AG04450 (cell line): ENCODE results near the gene NFIA. TPM values are rescaled to one million over a fixed set of nuclear protein-coding genes. Genes with fewer than 3 reads are reported as not detected.
"Not testable (repeated sequence)": the region's sequence is repeated elsewhere in the genome, so short reads cannot be mapped to it uniquely, and the experiment has no call there.

Source experiments
- CTCF ChIA-PET: fragments of 300-600, 350-600 bp; formaldehyde crosslinking; extraction: SDS; loops from one replicate; lab custom pipeline; 2022; ENCODE audit warnings: antibody characterized with exemption, inconsistent platforms; lab: Charles Lee
- POLR2A ChIA-PET: fragments of 350-600 bp; formaldehyde crosslinking; extraction: SDS; loops from one replicate; lab custom pipeline; 2021; ENCODE audit warnings: antibody characterized with exemption, inconsistent platforms; lab: Yijun Ruan, JAX
- DNase-seq: peaks from one replicate; pipeline ENCODE4 v3.0.0-alpha.2; 2011; ENCODE audit warnings: low read depth, low spot score
- H3K27ac ChIP-seq: one replicate; pipeline ENCODE4 v1.5.1; 2012; ENCODE audit warnings: low read depth, low read length, control low read depth
- H3K27me3 ChIP-seq: one replicate; pipeline ENCODE4 v1.6.0; 2012; ENCODE audit warnings: low read length; ENCODE audit not compliant: control insufficient read depth, insufficient read depth
- H3K4me3 ChIP-seq: 2 replicates; pipeline ENCODE4 v1.5.1; 2011; ENCODE audit warnings: mild to moderate bottlenecking, low read depth, low read length, control low read depth
- H3K9me3 ChIP-seq: 2 replicates; pipeline ENCODE4 v1.5.1; 2012; ENCODE audit warnings: low read length; ENCODE audit not compliant: control insufficient read depth, insufficient read depth
- CTCF ChIP-seq: IDR thresholded peaks from 2 replicates; pipeline ENCODE4 v1.5.1; 2011; ENCODE audit warnings: low read depth, low read length, control low read depth, inconsistent platforms
- polyA plus RNA-seq: library from polyadenylated mRNA; depleted of rRNA; stranded (reverse); fragments of >200 nt; gene quantifications from 2 replicates; pipeline ENCODE4 v1.2.3, GENCODE V29; 2011

The NFIA gene
- polyA plus RNA-seq, 1 experiment, result 3.9 TPM

- peaks cover 3% of the 10 kb centered on the region for H3K9me3 ChIP-seq
- no peak for TF ChIP-seq CTCF
- no peak for DNase-seq
- peaks cover 34% of the 10 kb centered on the region for H3K27me3 ChIP-seq
- ChIA-PET POLR2A (interaction anchor here (0.7 kb wide), 1 partner anchor 174 kb away, joined by 3 read pairs; no protein-coding TSS in a partner anchor), CTCF (interaction anchor here (0.6 to 1.5 kb wide), 2 partner anchors 14 to 22 kb away, joined by 4 to 8 read pairs; no protein-coding TSS in a partner anchor)
- H3K4me3 ChIP-seq, result peak overlapping the region; percentile 67
- H3K27ac ChIP-seq, result no peak overlapping the region
These were observed 25.6 kb upstream of the NFIA start for GRCh38 chr1:61056573-61057439.

GRCh38 chr1:61058483-61059245 is 23.7 kb upstream of the NFIA start:
- TF ChIP-seq CTCF, result no peak
- H3K27ac ChIP-seq, result no peak overlapping the region
- ChIA-PET POLR2A (interaction anchor here (0.9 kb wide), 1 partner anchor 19 kb away, joined by 5 read pairs; no protein-coding TSS in a partner anchor), CTCF (interaction anchor here (0.6 to 3.7 kb wide), 7 partner anchors 9 to 640 kb away, joined by 3 to 34 read pairs (median 4); no protein-coding TSS in a partner anchor)
- H3K9me3 ChIP-seq, result no peaks in the 10 kb centered on the region
- peaks cover 15% of the 10 kb centered on the region for H3K27me3 ChIP-seq
- H3K4me3 ChIP-seq, result no peak overlapping the region
- DNase-seq, result no peak

- H3K27ac ChIP-seq, POLR2A ChIA-PET, H3K27me3 ChIP-seq, DNase-seq, H3K4me3 ChIP-seq, H3K9me3 ChIP-seq: not testable (repeated sequence)
- CTCF ChIA-PET, result interaction anchor here (1.4 kb wide), 1 partner anchor 12 kb away, joined by 4 read pairs; no protein-coding TSS in a partner anchor
These were observed 20.8 kb upstream of the NFIA start for GRCh38 chr1:61061601-61062000.

GRCh38 chr1:61064673-61065072 is 17.7 kb upstream of the NFIA start:
- Histone ChIP-seq H3K4me3 (no peak overlapping the region), H3K27me3 (no peaks in the 10 kb centered on the region), H3K9me3 (no peaks in the 10 kb centered on the region; the same call in 1 of the 2 replicates), H3K27ac (no peak overlapping the region)
- DNase-seq, result no peak
- CTCF ChIA-PET, result interaction anchor here (1.2 kb wide), 1 partner anchor 15 kb away, joined by 4 read pairs; no protein-coding TSS in a partner anchor
- POLR2A ChIA-PET, result no interaction called here
- no peak for TF ChIP-seq CTCF

- POLR2A ChIA-PET, result interaction anchor here (0.6 kb wide), 1 partner anchor 64 kb away, joined by 3 read pairs; no protein-coding TSS in a partner anchor
- CTCF ChIA-PET, result interaction anchor here (1.0 kb wide), 1 partner anchor 18 kb away, joined by 4 read pairs; no protein-coding TSS in a partner anchor
- TF ChIP-seq CTCF, result no peak
- no peaks in the 10 kb centered on the region for H3K27me3 ChIP-seq
- no peaks in the 10 kb centered on the region; the same call in 1 of the 2 replicates for H3K9me3 ChIP-seq
- no peak overlapping the region for H3K4me3 ChIP-seq
- no peak overlapping the region for H3K27ac ChIP-seq
- DNase-seq, result no peak
These were observed 14.8 kb upstream of the NFIA start for GRCh38 chr1:61067446-61068019.
